Subcutaneous abdominal adipose tissue (tissue), 5 donors: Measurements from ENCODE around the gene MAGI3.
A peak's percentile ranks its signal among the peaks of the same experiment; 100 is the strongest.
"Not testable (repeated sequence)": the region's sequence is repeated elsewhere in the genome, so short reads cannot be mapped to it uniquely, and the experiment has no call there.

Source experiments
- H3K27ac ChIP-seq: one replicate; pipeline ENCODE4 v1.7.0; 2013; ENCODE audit warnings: low read depth, mild to moderate bottlenecking, inconsistent platforms, low read length, moderate library complexity
- H3K27me3 ChIP-seq, 5 donors: one replicate each; pipeline ENCODE4 v1.7.0; 2013; ENCODE audit warnings: low read length in 5 of 5, inconsistent platforms in 1 of 5; ENCODE audit not compliant: control insufficient read depth in 5 of 5, insufficient read depth in 4 of 5
- H3K36me3 ChIP-seq, 5 donors: one replicate each; pipeline ENCODE4 v1.7.0; 2013; ENCODE audit warnings: low read length in 5 of 5; ENCODE audit not compliant: control insufficient read depth in 5 of 5, insufficient read depth in 5 of 5
- H3K4me1 ChIP-seq, 5 donors: one replicate each; pipeline ENCODE4 v1.7.0; 2013; ENCODE audit warnings: low read length in 5 of 5, mild to moderate bottlenecking in 3 of 5, moderate library complexity in 1 of 5; ENCODE audit not compliant: control insufficient read depth in 5 of 5, insufficient read depth in 5 of 5
- H3K4me3 ChIP-seq, 5 donors: one replicate each; pipeline ENCODE4 v1.7.0; 2013; ENCODE audit warnings: low read length in 5 of 5, low read depth in 1 of 5
- H3K9ac ChIP-seq, 5 donors: one replicate each; pipeline ENCODE4 v1.7.0; 2013; ENCODE audit warnings: low read length in 5 of 5, mild to moderate bottlenecking in 4 of 5, moderate library complexity in 3 of 5
- H3K9me3 ChIP-seq, 5 donors: one replicate each; pipeline ENCODE4 v1.7.0; 2013; ENCODE audit warnings: low read length in 5 of 5; ENCODE audit not compliant: control insufficient read depth in 5 of 5
- donor health status: healthy.
- donor health status: healthy.
- donor health status: healthy.
- donor health status: healthy.
- donor health status: healthy.

MAGI3 gene

GRCh38 chr1:113415310-113416070 is 25.2 kb downstream of the MAGI3 start:
- Histone ChIP-seq H3K27ac (no peak overlapping the region), H3K4me3 (no peak overlapping the region), H3K9ac (no peak overlapping the region), H3K9me3 (peaks cover 0 to 7% (median 0%) of the 10 kb centered on the region in 5 donors), H3K27me3 (no peaks in the 10 kb centered on the region), H3K36me3 (no peaks in the 10 kb centered on the region), H3K4me1 (peaks cover 0 to 2% (median 0%) of the 10 kb centered on the region in 5 donors)

- H3K9ac ChIP-seq, H3K9me3 ChIP-seq, H3K27me3 ChIP-seq, H3K4me1 ChIP-seq, H3K36me3 ChIP-seq, H3K4me3 ChIP-seq, H3K27ac ChIP-seq: not testable (repeated sequence)
Measured at GRCh38 chr1:113416071-113416470, 25.8 kb downstream of the MAGI3 start.

GRCh38 chr1:113416496-113416895 is 26.2 kb downstream of the MAGI3 start:
- H3K9ac ChIP-seq = no peak overlapping the region
- peaks cover 0 to 7% (median 0%) of the 10 kb centered on the region in 5 donors for H3K9me3 ChIP-seq
- no peaks in the 10 kb centered on the region for H3K27me3 ChIP-seq
- no peak overlapping the region for H3K4me3 ChIP-seq
- H3K36me3 ChIP-seq = no peaks in the 10 kb centered on the region
- no peaks in the 10 kb centered on the region for H3K4me1 ChIP-seq
- no peak overlapping the region for H3K27ac ChIP-seq

- H3K27me3 ChIP-seq = no peaks in the 10 kb centered on the region
- H3K36me3 ChIP-seq = no peaks in the 10 kb centered on the region
- no peak overlapping the region for H3K9ac ChIP-seq
- no peak overlapping the region for H3K27ac ChIP-seq
- no peaks in the 10 kb centered on the region for H3K4me1 ChIP-seq
- no peak overlapping the region for H3K4me3 ChIP-seq
- peaks cover 0 to 20% (median 6%) of the 10 kb centered on the region in 5 donors for H3K9me3 ChIP-seq
Measured at GRCh38 chr1:113422315-113423068, 32.2 kb downstream of the MAGI3 start.

- H3K9ac ChIP-seq = no peak overlapping the region
- H3K4me3 ChIP-seq = no peak overlapping the region
- H3K36me3 ChIP-seq = no peaks in the 10 kb centered on the region
- no peak overlapping the region for H3K27ac ChIP-seq
- peaks cover 0 to 20% (median 6%) of the 10 kb centered on the region in 5 donors for H3K9me3 ChIP-seq
- H3K4me1 ChIP-seq = no peaks in the 10 kb centered on the region
- H3K27me3 ChIP-seq = no peaks in the 10 kb centered on the region
Measured at GRCh38 chr1:113423826-113424225, 33.5 kb downstream of the MAGI3 start.

- no peak overlapping the region for H3K27ac ChIP-seq
- no peaks in the 10 kb centered on the region for H3K36me3 ChIP-seq
- no peak overlapping the region for H3K4me3 ChIP-seq
- no peaks in the 10 kb centered on the region for H3K27me3 ChIP-seq
- peaks cover 0 to 8% (median 3%) of the 10 kb centered on the region in 5 donors for H3K9me3 ChIP-seq
- H3K9ac ChIP-seq = peak overlapping the region in 1 of 5 donors; percentile 20
- H3K4me1 ChIP-seq = no peaks in the 10 kb centered on the region
Measured at GRCh38 chr1:113429461-113430153, 39.3 kb downstream of the MAGI3 start.

- no peaks in the 10 kb centered on the region for H3K36me3 ChIP-seq
Measured at GRCh38 chr1:113433184-113433583, 42.9 kb downstream of the MAGI3 start.

GRCh38 chr1:113434081-113434873 is 44.0 kb downstream of the MAGI3 start:
- Histone ChIP-seq H3K9me3 (no peaks in the 10 kb centered on the region), H3K4me3 (no peak overlapping the region), H3K4me1 (peaks cover 0 to 7% (median 0%) of the 10 kb centered on the region in 5 donors), H3K27ac (no peak overlapping the region), H3K9ac (peak overlapping the region in 1 of 5 donors; percentile 24), H3K27me3 (no peaks in the 10 kb centered on the region), H3K36me3 (no peaks in the 10 kb centered on the region)

More at GRCh38 chr1:113433184-113433583, 42.9 kb downstream of the MAGI3 start:
- no peaks in the 10 kb centered on the region for H3K27me3 ChIP-seq
- no peaks in the 10 kb centered on the region for H3K4me1 ChIP-seq
- no peaks in the 10 kb centered on the region for H3K9me3 ChIP-seq
- H3K4me3 ChIP-seq = no peak overlapping the region
- no peak overlapping the region for H3K27ac ChIP-seq
- no peak overlapping the region for H3K9ac ChIP-seq

- Histone ChIP-seq H3K27ac (no peak overlapping the region), H3K9me3 (no peaks in the 10 kb centered on the region), H3K4me1 (peaks cover 0 to 7% (median 0%) of the 10 kb centered on the region in 5 donors), H3K36me3 (no peaks in the 10 kb centered on the region), H3K9ac (peak overlapping the region in 1 of 5 donors; percentile 24), H3K4me3 (no peak overlapping the region), H3K27me3 (no peaks in the 10 kb centered on the region)
Measured at GRCh38 chr1:113434874-113435175, 44.5 kb downstream of the MAGI3 start.
